ENCODE measurements around the gene ASCC1.
A peak's percentile ranks its signal among the peaks of the same experiment; 100 is the strongest.
"Not testable (repeated sequence)": the region's sequence is repeated elsewhere in the genome, so short reads cannot be mapped to it uniquely, and the experiment has no call there.

ASCC1 gene

DNA sequence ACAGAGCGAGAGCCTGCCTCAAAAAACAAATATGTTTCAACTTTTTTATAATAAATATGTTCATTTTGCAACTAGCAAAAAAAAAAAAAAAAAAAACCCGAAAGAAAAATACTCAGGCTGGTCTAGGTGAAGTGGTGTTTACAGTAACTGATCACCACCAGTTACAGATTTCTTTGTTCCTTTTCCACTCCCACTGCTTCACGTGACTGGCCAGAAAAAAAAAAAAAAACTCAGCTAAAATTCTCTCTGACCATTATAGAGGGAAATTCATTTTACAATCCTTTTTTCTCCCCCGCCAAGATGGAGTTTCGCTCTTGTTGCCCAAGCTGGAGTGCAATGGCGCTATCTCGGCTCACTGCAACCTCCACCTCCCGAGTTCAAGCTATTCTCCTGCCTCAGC is 4.6 kb upstream of the ASCC1 start:
- peaks cover 18% of the 10 kb centered on the region for H3K79me2 ChIP-seq (ENCODE audit: control insufficient read depth, insufficient read depth, low read length)
- H3K23ac ChIP-seq (ENCODE audit: low read length) = no peak overlapping the region

DNA sequence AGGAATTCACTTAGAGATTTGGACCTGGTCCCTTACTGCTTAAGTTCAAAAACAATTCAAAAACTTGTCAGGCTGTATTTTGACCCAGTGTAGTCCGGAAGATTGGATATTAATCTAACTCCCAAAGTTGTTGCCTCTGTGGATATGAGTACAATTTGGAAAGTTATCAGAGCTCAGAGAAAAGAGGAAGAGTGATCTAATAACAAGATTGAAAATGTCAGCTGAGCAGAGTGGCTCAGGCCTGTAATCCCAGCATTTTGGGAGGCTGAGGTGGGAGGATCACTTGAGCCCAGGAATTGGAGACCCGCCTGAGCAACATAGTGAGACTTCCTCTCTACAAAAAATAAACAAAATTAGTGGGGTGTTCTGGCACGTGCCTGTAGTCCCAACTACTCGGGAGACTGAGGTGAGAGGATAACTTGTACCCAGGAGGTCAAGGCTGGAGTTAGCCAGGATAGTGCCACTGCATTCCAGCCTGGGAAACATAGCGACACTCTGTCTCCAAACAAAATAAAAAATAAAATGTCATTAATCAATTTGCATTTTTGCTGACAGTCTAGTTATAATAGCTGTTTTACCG is 3.2 kb upstream of the ASCC1 start:
- no peak for DNase-seq
- H3K79me1 ChIP-seq (ENCODE audit: low read length) = peaks cover 3% of the 10 kb centered on the region
- no peak overlapping the region for H3K4ac ChIP-seq (ENCODE audit: low read depth, low read length)
- H3K4me3 ChIP-seq (ENCODE audit: low read length) = no peak overlapping the region
- H2BK15ac ChIP-seq (replicated peaks; ENCODE audit: low read depth) = no peak overlapping the region
- H3K27me3 ChIP-seq (ENCODE audit: insufficient read depth, low read length, poor library complexity) = no peaks in the 10 kb centered on the region
- no peak overlapping the region for H3K23ac ChIP-seq (ENCODE audit: low read length)
- no peak overlapping the region for H3K9ac ChIP-seq (ENCODE audit: low read length)
- no peaks in the 10 kb centered on the region for H3K4me1 ChIP-seq (ENCODE audit: control insufficient read depth, low read depth, low read length)
- no peak overlapping the region for H2AK5ac ChIP-seq (ENCODE audit: low read length)
- no peak overlapping the region for H3K4me2 ChIP-seq (ENCODE audit: low read length)
- H3K36me3 ChIP-seq (ENCODE audit: control insufficient read depth, insufficient read depth, low read length) = peaks cover 3% of the 10 kb centered on the region
- H3K27ac ChIP-seq (ENCODE audit: low read depth, low read length) = no peak overlapping the region
- H2BK5ac ChIP-seq (ENCODE audit: low read length) = no peak overlapping the region
- no peak overlapping the region for H3K18ac ChIP-seq (ENCODE audit: low read length)
- no peak overlapping the region for H2BK120ac ChIP-seq (ENCODE audit: low read depth, low read length)
- H3K56ac ChIP-seq (ENCODE audit: low read length) = no peak overlapping the region
- no CpG with 5 or more reads among the region's 6 CpGs for WGBS (ENCODE audit: extremely low coverage, insufficient coverage, low lambda C conversion rate)
- no peak overlapping the region for H4K5ac ChIP-seq (ENCODE audit: low read length)
- no peak overlapping the region for H4K8ac ChIP-seq (ENCODE audit: low read depth, low read length)
- H3K79me2 ChIP-seq (ENCODE audit: control insufficient read depth, insufficient read depth, low read length) = peaks cover 18% of the 10 kb centered on the region

More for the DNA sequence above, 4.6 kb upstream of the ASCC1 start:
- Histone ChIP-seq H3K56ac (ENCODE audit: low read length) (no peak overlapping the region), H3K36me3 (ENCODE audit: control insufficient read depth, insufficient read depth, low read length) (peaks cover 3% of the 10 kb centered on the region), H4K5ac (ENCODE audit: low read length) (no peak overlapping the region), H3K27ac (ENCODE audit: low read depth, low read length) (no peak overlapping the region), H3K27me3 (ENCODE audit: insufficient read depth, low read length, poor library complexity) (no peaks in the 10 kb centered on the region), H3K4me3 (ENCODE audit: low read length) (no peak overlapping the region), H3K4ac (ENCODE audit: low read depth, low read length) (no peak overlapping the region), H2AK5ac (ENCODE audit: low read length) (no peak overlapping the region), H2BK15ac (replicated peaks; ENCODE audit: low read depth) (no peak overlapping the region), H2BK120ac (ENCODE audit: low read depth, low read length) (no peak overlapping the region), H4K8ac (ENCODE audit: low read depth, low read length) (no peak overlapping the region), H3K79me1 (ENCODE audit: low read length) (peaks cover 3% of the 10 kb centered on the region), H3K9ac (ENCODE audit: low read length) (no peak overlapping the region), H3K18ac (ENCODE audit: low read length) (no peak overlapping the region), H3K4me2 (ENCODE audit: low read length) (no peak overlapping the region), H3K4me1 (ENCODE audit: control insufficient read depth, low read depth, low read length) (no peaks in the 10 kb centered on the region), H2BK5ac (ENCODE audit: low read length) (no peak overlapping the region)
- no peak for DNase-seq
- WGBS (ENCODE audit: extremely low coverage, insufficient coverage, low lambda C conversion rate) = no CpG with 5 or more reads among the region's 8 CpGs

DNA sequence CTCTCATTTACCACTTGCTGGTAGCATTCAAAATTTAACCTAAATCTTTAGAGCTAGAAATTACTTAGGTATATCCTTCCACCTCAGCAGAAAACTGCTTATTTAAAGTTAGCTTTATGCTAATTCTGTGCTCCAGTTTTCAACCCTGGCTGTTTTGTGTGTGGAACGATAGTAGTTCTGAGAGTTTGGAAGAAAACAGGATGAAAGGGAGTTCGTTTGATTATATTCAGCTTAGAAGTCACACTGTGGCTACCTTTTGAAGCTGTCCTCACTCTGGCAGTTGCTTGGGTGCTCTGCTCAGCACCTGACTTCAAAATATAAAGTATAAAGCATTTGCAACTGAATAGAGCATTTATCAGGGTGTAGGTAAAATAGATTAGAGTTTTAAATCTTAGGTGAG is 2.6 kb upstream of the ASCC1 start:
- no peak overlapping the region for H2BK120ac ChIP-seq (ENCODE audit: low read depth, low read length)
- no peak overlapping the region for H3K4me2 ChIP-seq (ENCODE audit: low read length)
- H3K79me1 ChIP-seq (ENCODE audit: low read length) = peaks cover 2% of the 10 kb centered on the region
- H3K4ac ChIP-seq (ENCODE audit: low read depth, low read length) = no peak overlapping the region
- DNase-seq = no peak
- H3K27ac ChIP-seq (ENCODE audit: low read depth, low read length) = no peak overlapping the region
- no peak overlapping the region for H4K5ac ChIP-seq (ENCODE audit: low read length)
- H2BK5ac ChIP-seq (ENCODE audit: low read length) = no peak overlapping the region
- no peak overlapping the region for H2AK5ac ChIP-seq (ENCODE audit: low read length)
- no peak overlapping the region for H3K56ac ChIP-seq (ENCODE audit: low read length)
- H3K36me3 ChIP-seq (ENCODE audit: control insufficient read depth, insufficient read depth, low read length) = peaks cover under 1% of the 10 kb centered on the region
- H3K27me3 ChIP-seq (ENCODE audit: insufficient read depth, low read length, poor library complexity) = no peaks in the 10 kb centered on the region
- H4K8ac ChIP-seq (ENCODE audit: low read depth, low read length) = no peak overlapping the region
- H3K4me3 ChIP-seq (ENCODE audit: low read length) = no peak overlapping the region
- H3K18ac ChIP-seq (ENCODE audit: low read length) = no peak overlapping the region
- peaks cover 18% of the 10 kb centered on the region for H3K79me2 ChIP-seq (ENCODE audit: control insufficient read depth, insufficient read depth, low read length)
- H2BK15ac ChIP-seq (replicated peaks; ENCODE audit: low read depth) = no peak overlapping the region
- no peaks in the 10 kb centered on the region for H3K4me1 ChIP-seq (ENCODE audit: control insufficient read depth, low read depth, low read length)
- no peak overlapping the region for H3K9ac ChIP-seq (ENCODE audit: low read length)
- no CpG with 5 or more reads among the region's 2 CpGs for WGBS (ENCODE audit: extremely low coverage, insufficient coverage, low lambda C conversion rate)
- H3K23ac ChIP-seq (ENCODE audit: low read length) = no peak overlapping the region

DNA sequence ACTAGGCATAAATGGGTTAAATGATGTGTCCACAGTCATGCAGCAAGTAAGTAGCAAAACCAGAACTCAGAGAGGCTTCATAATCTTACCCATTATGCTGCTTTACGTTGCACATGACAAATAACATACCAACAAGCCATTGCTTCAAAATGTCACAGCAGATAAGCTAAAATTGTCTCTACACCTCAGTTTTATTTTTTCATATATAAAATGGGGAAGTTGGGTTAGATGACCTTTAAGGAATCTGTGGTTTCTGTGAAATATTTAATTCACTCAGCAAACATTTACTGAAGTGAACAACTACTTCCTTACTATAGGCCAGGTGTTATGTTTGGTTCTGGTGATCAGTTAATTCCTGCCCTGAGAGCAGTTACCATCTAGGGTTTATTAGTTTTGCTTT is 2.2 kb upstream of the ASCC1 start:
- H3K4ac ChIP-seq (ENCODE audit: low read depth, low read length) = no peak overlapping the region
- H3K36me3 ChIP-seq (ENCODE audit: control insufficient read depth, insufficient read depth, low read length) = no peaks in the 10 kb centered on the region
- peaks cover 18% of the 10 kb centered on the region for H3K79me2 ChIP-seq (ENCODE audit: control insufficient read depth, insufficient read depth, low read length)
- no peak overlapping the region for H2BK15ac ChIP-seq (replicated peaks; ENCODE audit: low read depth)
- peak overlapping the region; percentile 17 for H3K56ac ChIP-seq (ENCODE audit: low read length)
- H3K4me2 ChIP-seq (ENCODE audit: low read length) = no peak overlapping the region
- no peak overlapping the region for H4K8ac ChIP-seq (ENCODE audit: low read depth, low read length)
- no peaks in the 10 kb centered on the region for H3K4me1 ChIP-seq (ENCODE audit: control insufficient read depth, low read depth, low read length)
- H3K23ac ChIP-seq (ENCODE audit: low read length) = no peak overlapping the region
- H3K79me1 ChIP-seq (ENCODE audit: low read length) = peaks cover 1% of the 10 kb centered on the region
- H3K9ac ChIP-seq (ENCODE audit: low read length) = no peak overlapping the region
- DNase-seq = no peak
- no peaks in the 10 kb centered on the region for H3K27me3 ChIP-seq (ENCODE audit: insufficient read depth, low read length, poor library complexity)
- H3K27ac ChIP-seq (ENCODE audit: low read depth, low read length) = no peak overlapping the region
- no peak overlapping the region for H2AK5ac ChIP-seq (ENCODE audit: low read length)
- H3K4me3 ChIP-seq (ENCODE audit: low read length) = no peak overlapping the region
- no peak overlapping the region for H2BK120ac ChIP-seq (ENCODE audit: low read depth, low read length)
- no peak overlapping the region for H2BK5ac ChIP-seq (ENCODE audit: low read length)
- no peak overlapping the region for H3K18ac ChIP-seq (ENCODE audit: low read length)
- WGBS (ENCODE audit: extremely low coverage, insufficient coverage, low lambda C conversion rate) = no CpG with 5 or more reads among the region's 1 CpG
- H4K5ac ChIP-seq (ENCODE audit: low read length) = no peak overlapping the region

DNA sequence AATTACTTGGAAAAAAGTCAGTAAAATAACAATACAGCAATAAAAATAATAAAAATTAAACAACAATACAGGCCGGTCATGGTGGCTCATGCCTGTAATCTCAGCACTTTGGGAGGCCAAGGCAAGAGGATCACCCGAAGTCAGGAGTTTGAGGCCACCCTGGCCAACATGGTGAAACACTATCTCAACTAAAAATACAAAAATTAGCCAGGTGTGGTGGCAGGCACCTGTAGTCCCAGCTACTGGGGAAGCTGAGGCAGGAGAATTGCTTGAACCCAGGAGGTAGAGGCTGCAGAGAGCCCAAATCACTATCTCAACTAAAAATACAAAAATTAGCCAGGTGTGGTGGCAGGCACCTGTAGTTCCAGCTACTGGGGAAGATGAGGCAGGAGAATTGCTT is 4.2 kb downstream of the ASCC1 start:
- H3K23ac ChIP-seq (ENCODE audit: low read length); H3K9ac ChIP-seq (ENCODE audit: low read length); H4K5ac ChIP-seq (ENCODE audit: low read length); H3K4me1 ChIP-seq (ENCODE audit: control insufficient read depth, low read depth, low read length); H3K4me2 ChIP-seq (ENCODE audit: low read length); H3K56ac ChIP-seq (ENCODE audit: low read length); H2BK120ac ChIP-seq (ENCODE audit: low read depth, low read length); H3K27ac ChIP-seq (ENCODE audit: low read depth, low read length); H3K79me1 ChIP-seq (ENCODE audit: low read length); H2BK15ac ChIP-seq (replicated peaks; ENCODE audit: low read depth); H3K4ac ChIP-seq (ENCODE audit: low read depth, low read length); H2BK5ac ChIP-seq (ENCODE audit: low read length); DNase-seq; H2AK5ac ChIP-seq (ENCODE audit: low read length); H3K18ac ChIP-seq (ENCODE audit: low read length); H3K27me3 ChIP-seq (ENCODE audit: insufficient read depth, low read length, poor library complexity); H4K8ac ChIP-seq (ENCODE audit: low read depth, low read length); H3K36me3 ChIP-seq (ENCODE audit: control insufficient read depth, insufficient read depth, low read length); H3K4me3 ChIP-seq (ENCODE audit: low read length); H3K79me2 ChIP-seq (ENCODE audit: control insufficient read depth, insufficient read depth, low read length): not testable (repeated sequence)
- WGBS (ENCODE audit: extremely low coverage, insufficient coverage, low lambda C conversion rate) = no CpG with 5 or more reads among the region's 2 CpGs

DNA sequence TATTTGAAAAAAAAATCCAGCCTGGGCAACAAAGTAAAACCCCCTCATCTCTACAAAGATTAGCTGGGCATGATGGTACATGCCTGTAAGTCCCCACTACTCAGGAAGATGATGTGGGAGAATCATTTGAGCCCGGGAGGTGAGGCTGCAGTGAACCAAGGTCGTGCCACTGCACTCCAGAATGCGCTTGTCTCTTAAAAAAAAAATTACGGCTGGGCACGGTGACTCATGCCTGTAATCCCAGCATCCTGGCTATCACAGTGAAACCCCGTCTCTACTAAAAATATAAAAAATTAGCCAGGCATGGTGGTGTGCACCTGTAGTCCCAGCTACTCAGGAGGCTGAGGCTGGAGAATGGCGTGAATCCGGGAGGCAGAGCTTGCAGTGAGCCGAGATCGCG is 4.7 kb downstream of the ASCC1 start:
- H3K36me3 ChIP-seq (ENCODE audit: control insufficient read depth, insufficient read depth, low read length); H4K5ac ChIP-seq (ENCODE audit: low read length); H3K9ac ChIP-seq (ENCODE audit: low read length); H3K4ac ChIP-seq (ENCODE audit: low read depth, low read length); H2BK15ac ChIP-seq (replicated peaks; ENCODE audit: low read depth); H3K79me1 ChIP-seq (ENCODE audit: low read length); H2AK5ac ChIP-seq (ENCODE audit: low read length); H3K23ac ChIP-seq (ENCODE audit: low read length); H3K27ac ChIP-seq (ENCODE audit: low read depth, low read length); H3K4me2 ChIP-seq (ENCODE audit: low read length); H3K4me3 ChIP-seq (ENCODE audit: low read length); H3K27me3 ChIP-seq (ENCODE audit: insufficient read depth, low read length, poor library complexity); H3K4me1 ChIP-seq (ENCODE audit: control insufficient read depth, low read depth, low read length); H3K79me2 ChIP-seq (ENCODE audit: control insufficient read depth, insufficient read depth, low read length); H4K8ac ChIP-seq (ENCODE audit: low read depth, low read length); DNase-seq; H3K18ac ChIP-seq (ENCODE audit: low read length); H2BK120ac ChIP-seq (ENCODE audit: low read depth, low read length); H2BK5ac ChIP-seq (ENCODE audit: low read length); H3K56ac ChIP-seq (ENCODE audit: low read length): not testable (repeated sequence)
- WGBS (ENCODE audit: extremely low coverage, insufficient coverage, low lambda C conversion rate) = no CpG with 5 or more reads among the region's 11 CpGs
